Measurements from ENCODE around the gene DNAJC5G. TPM values are rescaled to one million over a fixed set of nuclear protein-coding genes. Genes with fewer than 3 reads are reported as not detected.

Gene DNAJC5G
- total and polyA plus RNA-seq, 9 of the 15 experiments (the other 6 are each of a cell fraction or from before 2014, with no cell fraction given): not detected

DNA sequence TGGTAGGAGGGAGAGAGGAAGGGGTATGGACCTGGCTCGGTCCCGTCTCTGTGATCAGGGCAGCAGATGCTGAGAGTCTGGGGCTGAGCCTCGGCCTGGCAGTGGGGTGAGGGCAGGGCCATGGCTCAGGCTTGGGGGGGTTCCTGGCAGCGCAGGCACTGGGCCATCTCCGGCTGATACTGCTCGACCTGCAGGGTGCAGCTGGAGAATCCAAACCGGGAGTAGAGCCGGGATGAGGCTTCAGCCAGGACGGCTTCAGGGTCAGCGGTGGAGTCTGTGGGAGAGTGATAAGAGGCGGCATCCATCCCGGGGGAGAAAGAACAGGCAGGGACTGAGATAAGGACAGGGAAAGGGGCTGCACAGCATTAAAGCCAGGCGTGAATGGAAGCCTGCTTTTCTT lies 20.0 kb upstream of the DNAJC5G start (continued):
- no peak; the same call in 1 of the 2 replicates for TF ChIP-seq SMARCA5 (IDR thresholded peaks at IDR 0.05)
- TF ChIP-seq, protein P1, sequence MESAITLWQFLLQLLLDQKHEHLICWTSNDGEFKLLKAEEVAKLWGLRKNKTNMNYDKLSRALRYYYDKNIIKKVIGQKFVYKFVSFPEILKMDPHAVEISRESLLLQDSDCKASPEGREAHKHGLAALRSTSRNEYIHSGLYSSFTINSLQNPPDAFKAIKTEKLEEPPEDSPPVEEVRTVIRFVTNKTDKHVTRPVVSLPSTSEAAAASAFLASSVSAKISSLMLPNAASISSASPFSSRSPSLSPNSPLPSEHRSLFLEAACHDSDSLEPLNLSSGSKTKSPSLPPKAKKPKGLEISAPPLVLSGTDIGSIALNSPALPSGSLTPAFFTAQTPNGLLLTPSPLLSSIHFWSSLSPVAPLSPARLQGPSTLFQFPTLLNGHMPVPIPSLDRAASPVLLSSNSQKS (CRISPR knock-in tag; IDR thresholded peaks at IDR 0.05): no peak
- TF ChIP-seq, protein P2, sequence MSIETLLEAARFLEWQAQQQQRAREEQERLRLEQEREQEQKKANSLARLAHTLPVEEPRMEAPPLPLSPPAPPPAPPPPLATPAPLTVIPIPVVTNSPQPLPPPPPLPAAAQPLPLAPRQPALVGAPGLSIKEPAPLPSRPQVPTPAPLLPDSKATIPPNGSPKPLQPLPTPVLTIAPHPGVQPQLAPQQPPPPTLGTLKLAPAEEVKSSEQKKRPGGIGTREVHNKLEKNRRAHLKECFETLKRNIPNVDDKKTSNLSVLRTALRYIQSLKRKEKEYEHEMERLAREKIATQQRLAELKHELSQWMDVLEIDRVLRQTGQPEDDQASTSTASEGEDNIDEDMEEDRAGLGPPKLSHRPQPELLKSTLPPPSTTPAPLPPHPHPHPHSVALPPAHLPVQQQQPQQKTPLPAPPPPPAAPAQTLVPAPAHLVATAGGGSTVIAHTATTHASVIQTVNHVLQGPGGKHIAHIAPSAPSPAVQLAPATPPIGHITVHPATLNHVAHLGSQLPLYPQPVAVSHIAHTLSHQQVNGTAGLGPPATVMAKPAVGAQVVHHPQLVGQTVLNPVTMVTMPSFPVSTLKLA (conservative IDR thresholded peaks at IDR 0.05): no peak
- TF ChIP-seq HMGN3 (IDR thresholded peaks at IDR 0.05; ENCODE audit: borderline replicate concordance, extremely low read depth, insufficient read length, low read depth, low read length): peak; percentile 45
- peak; percentile 81 for TF ChIP-seq ZFP36 (IDR thresholded peaks at IDR 0.05; ENCODE audit: low read depth, low read length, partially characterized antibody)
- no peak for TF ChIP-seq ZSCAN32 (CRISPR knock-in tag; IDR thresholded peaks at IDR 0.05)
- TF ChIP-seq NR3C1 (CRISPR knock-in tag; IDR thresholded peaks at IDR 0.05): no peak
- TF ChIP-seq, protein P3, sequence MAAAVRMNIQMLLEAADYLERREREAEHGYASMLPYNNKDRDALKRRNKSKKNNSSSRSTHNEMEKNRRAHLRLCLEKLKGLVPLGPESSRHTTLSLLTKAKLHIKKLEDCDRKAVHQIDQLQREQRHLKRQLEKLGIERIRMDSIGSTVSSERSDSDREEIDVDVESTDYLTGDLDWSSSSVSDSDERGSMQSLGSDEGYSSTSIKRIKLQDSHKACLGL (CRISPR knock-in tag; IDR thresholded peaks at IDR 0.05; ENCODE audit: borderline replicate concordance, poor library complexity, severe bottlenecking): no peak
- no peak for TF ChIP-seq ZNF699 (CRISPR knock-in tag; IDR thresholded peaks at IDR 0.05; ENCODE audit: insufficient replicate concordance)
- no peak for TF ChIP-seq MECOM (CRISPR knock-in tag; IDR thresholded peaks at IDR 0.05)
- peak; percentile 87 for TF ChIP-seq CBFA2T2 (conservative IDR thresholded peaks at IDR 0.05)
- no peak for TF ChIP-seq MCM3 (IDR thresholded peaks at IDR 0.05)
- TF ChIP-seq, protein P4, sequence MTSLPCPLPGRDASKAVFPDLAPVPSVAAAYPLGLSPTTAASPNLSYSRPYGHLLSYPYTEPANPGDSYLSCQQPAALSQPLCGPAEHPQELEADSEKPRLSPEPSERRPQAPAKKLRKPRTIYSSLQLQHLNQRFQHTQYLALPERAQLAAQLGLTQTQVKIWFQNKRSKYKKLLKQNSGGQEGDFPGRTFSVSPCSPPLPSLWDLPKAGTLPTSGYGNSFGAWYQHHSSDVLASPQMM (CRISPR knock-in tag; IDR thresholded peaks at IDR 0.05): no peak
- TF ChIP-seq, protein P5, sequence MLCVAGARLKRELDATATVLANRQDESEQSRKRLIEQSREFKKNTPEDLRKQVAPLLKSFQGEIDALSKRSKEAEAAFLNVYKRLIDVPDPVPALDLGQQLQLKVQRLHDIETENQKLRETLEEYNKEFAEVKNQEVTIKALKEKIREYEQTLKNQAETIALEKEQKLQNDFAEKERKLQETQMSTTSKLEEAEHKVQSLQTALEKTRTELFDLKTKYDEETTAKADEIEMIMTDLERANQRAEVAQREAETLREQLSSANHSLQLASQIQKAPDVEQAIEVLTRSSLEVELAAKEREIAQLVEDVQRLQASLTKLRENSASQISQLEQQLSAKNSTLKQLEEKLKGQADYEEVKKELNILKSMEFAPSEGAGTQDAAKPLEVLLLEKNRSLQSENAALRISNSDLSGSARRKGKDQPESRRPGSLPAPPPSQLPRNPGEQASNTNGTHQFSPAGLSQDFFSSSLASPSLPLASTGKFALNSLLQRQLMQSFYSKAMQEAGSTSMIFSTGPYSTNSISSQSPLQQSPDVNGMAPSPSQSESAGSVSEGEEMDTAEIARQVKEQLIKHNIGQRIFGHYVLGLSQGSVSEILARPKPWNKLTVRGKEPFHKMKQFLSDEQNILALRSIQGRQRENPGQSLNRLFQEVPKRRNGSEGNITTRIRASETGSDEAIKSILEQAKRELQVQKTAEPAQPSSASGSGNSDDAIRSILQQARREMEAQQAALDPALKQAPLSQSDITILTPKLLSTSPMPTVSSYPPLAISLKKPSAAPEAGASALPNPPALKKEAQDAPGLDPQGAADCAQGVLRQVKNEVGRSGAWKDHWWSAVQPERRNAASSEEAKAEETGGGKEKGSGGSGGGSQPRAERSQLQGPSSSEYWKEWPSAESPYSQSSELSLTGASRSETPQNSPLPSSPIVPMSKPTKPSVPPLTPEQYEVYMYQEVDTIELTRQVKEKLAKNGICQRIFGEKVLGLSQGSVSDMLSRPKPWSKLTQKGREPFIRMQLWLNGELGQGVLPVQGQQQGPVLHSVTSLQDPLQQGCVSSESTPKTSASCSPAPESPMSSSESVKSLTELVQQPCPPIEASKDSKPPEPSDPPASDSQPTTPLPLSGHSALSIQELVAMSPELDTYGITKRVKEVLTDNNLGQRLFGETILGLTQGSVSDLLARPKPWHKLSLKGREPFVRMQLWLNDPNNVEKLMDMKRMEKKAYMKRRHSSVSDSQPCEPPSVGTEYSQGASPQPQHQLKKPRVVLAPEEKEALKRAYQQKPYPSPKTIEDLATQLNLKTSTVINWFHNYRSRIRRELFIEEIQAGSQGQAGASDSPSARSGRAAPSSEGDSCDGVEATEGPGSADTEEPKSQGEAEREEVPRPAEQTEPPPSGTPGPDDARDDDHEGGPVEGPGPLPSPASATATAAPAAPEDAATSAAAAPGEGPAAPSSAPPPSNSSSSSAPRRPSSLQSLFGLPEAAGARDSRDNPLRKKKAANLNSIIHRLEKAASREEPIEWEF (CRISPR knock-in tag; IDR thresholded peaks at IDR 0.05): no peak
- peak; percentile 34; the same call in 1 of the 2 replicates for TF ChIP-seq JUND (IDR thresholded peaks at IDR 0.05; ENCODE audit: borderline replicate concordance, low read depth, low read length)
- TF ChIP-seq JUND (tag; IDR thresholded peaks at IDR 0.05; ENCODE audit: borderline replicate concordance, low read depth, low read length): no peak; the same call in 2 of the 3 replicates
- TF ChIP-seq KAT8 (IDR thresholded peaks at IDR 0.05; ENCODE audit: low read depth): no peak
- no peak for TF ChIP-seq NELFE (IDR thresholded peaks at IDR 0.05; ENCODE audit: insufficient read depth, insufficient read length)
- no peak for TF ChIP-seq RAD51 (IDR thresholded peaks at IDR 0.05; ENCODE audit: borderline replicate concordance, low read depth)
- TF ChIP-seq NUFIP1 (IDR thresholded peaks at IDR 0.05; ENCODE audit: partially characterized antibody): no peak
- TF ChIP-seq PYGO2 (tag; IDR thresholded peaks at IDR 0.05): no peak
- TF ChIP-seq TRIM24 (IDR thresholded peaks at IDR 0.05): peak in 1 of 2 experiments; percentile 35; a peak in 1 of 4 replicates

Data from K562 (cell line).